OCI-LY7 (cell line): ENCODE data around the gene UBE2L6. TPM values are rescaled to one million over a fixed set of nuclear protein-coding genes. Genes with fewer than 3 reads are reported as not detected.

Experiments used
- Bru-seq: library from RNA; stranded (reverse); fragments of 400-500 nt; gene quantifications from one replicate; lab custom pipeline; 2021; lab: Mats Ljungman, UMichigan
- BruChase-seq, 2 experiments: library from RNA; stranded (reverse); fragments of 400-500 nt; gene quantifications; one replicate each; lab custom pipeline; 2021; lab: Mats Ljungman, UMichigan
- BruUV-seq: library from RNA; stranded (reverse); fragments of 400-500 nt; replicated peaks from 2 replicates; lab custom pipeline; 2021; lab: Mats Ljungman, UMichigan
- CTCF ChIA-PET: fragments of 300-600 bp; sonication (Branson Sonifier 250); formaldehyde crosslinking; loops from one replicate; lab custom pipeline; 2022; ENCODE audit warnings: antibody characterized with exemption; ENCODE audit not compliant: unreplicated experiment; lab: Charles Lee
- POLR2A ChIA-PET: fragments of 300-600 bp; sonication (Branson Sonifier 250); formaldehyde crosslinking; loops from one replicate; lab custom pipeline; 2022; ENCODE audit warnings: antibody characterized with exemption; lab: Charles Lee
- DNase-seq: peaks from one replicate; pipeline ENCODE4 v3.0.0-alpha.2; 2015; ENCODE audit warnings: low spot score
- H2AFZ ChIP-seq: fragments of 200-600 bp; sonication (generic), shearing (Covaris generic); 2 replicates; pipeline ENCODE4 v1.6.1; 2014; ENCODE audit warnings: mild to moderate bottlenecking, antibody characterized with exemption, low read length, moderate library complexity
- H3K27ac ChIP-seq: fragments of 200-600 bp; sonication (generic); 2 replicates; pipeline ENCODE4 v1.5.1; 2014; ENCODE audit warnings: mixed run types, low read depth, mild to moderate bottlenecking, moderate library complexity, low read length, inconsistent platforms; ENCODE audit not compliant: poor library complexity, severe bottlenecking
- H3K36me3 ChIP-seq: fragments of 200-600 bp; sonication (generic); 2 replicates; pipeline ENCODE4 v1.6.1; 2014; ENCODE audit warnings: mild to moderate bottlenecking, antibody characterized with exemption, low read length, moderate library complexity, mixed read lengths; ENCODE audit not compliant: insufficient read depth
- H3K4me1 ChIP-seq: fragments of 200-600 bp; sonication (generic); 2 replicates; pipeline ENCODE4 v1.5.1; 2014; ENCODE audit warnings: mild to moderate bottlenecking, low read length; ENCODE audit not compliant: insufficient read depth, poor library complexity, severe bottlenecking
- H3K4me2 ChIP-seq: fragments of 200-600 bp; sonication (generic); 2 replicates; pipeline ENCODE4 v1.6.1; 2014; ENCODE audit warnings: mild to moderate bottlenecking, low read length
- H3K4me3 ChIP-seq: fragments of 200-600 bp; sonication (generic); 2 replicates; pipeline ENCODE4 v1.5.1; 2014; ENCODE audit warnings: mild to moderate bottlenecking, low read depth, low read length; ENCODE audit not compliant: poor library complexity, severe bottlenecking
- H3K79me2 ChIP-seq: fragments of 200-600 bp; sonication (generic); 2 replicates; pipeline ENCODE4 v1.6.1; 2016; ENCODE audit warnings: low read depth, mild to moderate bottlenecking, low read length, moderate library complexity, mixed read lengths; ENCODE audit not compliant: insufficient read depth
- H3K9me2 ChIP-seq: fragments of 200-600 bp; sonication (generic); 2 replicates; pipeline ENCODE4 v1.6.1; 2016; ENCODE audit warnings: mild to moderate bottlenecking, low read length, mixed read lengths; ENCODE audit not compliant: insufficient read depth
- H3K9me3 ChIP-seq: fragments of 200-600 bp; sonication (generic); 2 replicates; pipeline ENCODE4 v1.6.1; 2014; ENCODE audit warnings: mild to moderate bottlenecking, mixed run types, low read length, mixed read lengths
- H4K20me1 ChIP-seq: fragments of 200-600 bp; sonication (generic); 2 replicates; pipeline ENCODE4 v1.6.1; 2014; ENCODE audit warnings: mild to moderate bottlenecking, antibody characterized with exemption, low read length, moderate library complexity, mixed read lengths; ENCODE audit not compliant: insufficient read depth
- CTCF ChIP-seq: fragments of 200-600 bp; sonication (generic); conservative IDR thresholded peaks from 2 replicates; pipeline ENCODE4 v1.5.1; 2014; ENCODE audit warnings: mild to moderate bottlenecking, antibody characterized with exemption, low read length, moderate library complexity, mixed read lengths
- EZH2phosphoT487 ChIP-seq: fragments of 200-600 bp; sonication (generic); IDR thresholded peaks from 2 replicates; pipeline ENCODE4 v1.6.1; 2018; ENCODE audit warnings: low read depth, borderline replicate concordance, mild to moderate bottlenecking, mixed run types, antibody characterized with exemption, low read length, moderate library complexity, mixed read lengths
- intact Hi-C: fragments of 100-400 bp; cut with micrococcal nuclease; formaldehyde crosslinking; loops from one replicate; pipeline ENCODE4 v1.10.0; 2022; ENCODE audit not compliant: unreplicated experiment
- long read RNA-seq: library from polyadenylated mRNA; stranded (forward); transcript quantifications from one replicate; pipeline ENCODE4 v2.0.0, GENCODE V29; 2022
- total RNA-seq, 2 experiments: library from RNA; depleted of rRNA in 1 of 2; stranded (reverse); fragments of >200 nt in 1 of 2; shearing (Covaris generic) in 1 of 2; gene quantifications; 2 replicates each; pipeline ENCODE4 v1.2.3, GENCODE V29; 2014 to 2022

Gene UBE2L6
- 64.7 and 68.9 TPM in 2 replicates for total RNA-seq (2014; rRNA removed; shearing (Covaris generic))
- total RNA-seq (2022) = 51.7 and 56.1 TPM in 2 replicates
- Bru-seq, nascent RNA = percentile 54 among the genes with signal in this experiment
- BruChase-seq, experiment 1, labeled RNA remaining after a 6-hour chase = percentile 57 among the genes with signal in this experiment
- percentile 50 among the genes with signal in this experiment for BruChase-seq, experiment 2, labeled RNA remaining after a 2-hour chase
- long read RNA-seq, transcript UBE2L6-201 (4 exons, 1,354 nt) = major isoform, 67 of 77 reads
- long read RNA-seq, transcript UBE2L6-202 (4 exons, 1,573 nt) = minor isoform, 6 of 77 reads
- long read RNA-seq, partial matches to known transcripts = 0 of 77 reads
- long read RNA-seq, other reads (novel, unspliced or antisense) = 3 of 77 reads

DNA sequence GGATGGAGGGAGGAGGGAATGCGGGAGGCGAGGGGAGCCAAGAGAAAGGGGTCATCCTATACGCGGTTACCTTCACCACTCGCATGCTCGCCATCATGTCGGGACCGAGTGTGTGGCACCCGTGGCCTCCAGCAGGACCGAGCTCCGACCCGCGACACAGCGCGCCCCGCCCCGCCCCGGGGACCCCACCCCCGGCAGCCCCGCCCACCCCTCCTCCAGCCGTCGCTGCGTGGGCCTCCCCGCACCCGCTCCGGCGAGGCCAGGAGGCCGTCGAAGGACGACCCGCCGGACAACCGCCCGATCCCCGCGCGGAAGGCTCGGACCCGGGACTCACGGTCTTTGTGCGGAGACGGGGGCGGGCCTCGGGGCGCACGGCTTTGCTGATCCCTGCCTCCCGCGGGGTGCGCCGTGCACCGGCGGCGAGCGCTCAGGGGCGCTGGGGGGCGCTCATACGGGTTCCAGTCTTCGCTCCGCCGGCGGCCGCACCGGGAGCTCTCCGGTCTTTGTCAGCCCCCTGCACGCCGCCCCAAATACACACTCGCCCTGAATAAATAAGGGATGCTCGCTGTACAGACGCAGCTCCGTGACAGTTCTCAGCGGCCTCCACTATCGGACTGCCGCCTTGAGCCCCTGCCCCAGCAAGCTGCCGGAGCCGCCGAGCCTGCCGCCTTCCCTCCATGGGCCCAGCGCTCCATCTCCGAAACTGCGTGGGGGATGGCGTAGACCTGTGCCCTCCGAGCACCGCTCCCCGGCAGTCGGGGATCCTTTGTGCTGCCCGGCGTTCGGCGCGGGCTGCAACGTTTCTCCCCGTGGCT, at the start of gene UBE2L6:
Gene UBE2L6 (minus strand): TSS at position 158 of the 815 bp plus-strand sequence. CDS start 61 bp downstream, at position 97.
- no peaks in the 10 kb centered on the region for H4K20me1 ChIP-seq
- TF ChIP-seq EZH2phosphoT487 (no peak), CTCF (peak; percentile 95; the same call in 1 of the 2 replicates)
- peak within 1 kb of the TSS; percentile 81 for H3K4me3 ChIP-seq
- ChIA-PET POLR2A (interaction anchor here (0.6 to 1.7 kb wide), 5 partner anchors 31 to 232 kb away, joined by 3 to 12 read pairs (median 3); partner anchors contain the start of gene SMTNL1), CTCF (interaction anchor here (0.5 to 2.2 kb wide), 10 partner anchors 10 to 233 kb away, joined by 3 to 19 read pairs (median 3); no protein-coding TSS in a partner anchor)
- H3K27ac ChIP-seq = peak within 1 kb of the TSS; percentile 79
- peaks cover 18% of the 10 kb centered on the region for H3K4me1 ChIP-seq
- H3K36me3 ChIP-seq = no peaks in the 10 kb centered on the region
- peaks cover 16% of the 10 kb centered on the region; the same call in 1 of the 2 replicates for H3K79me2 ChIP-seq
- no TSS peak for BruUV-seq
- peak; percentile 84 for DNase-seq
- H3K9me3 ChIP-seq = no peaks in the 10 kb centered on the region
- H3K9me2 ChIP-seq = no peaks in the 10 kb centered on the region
- peak within 1 kb of the TSS; percentile 96 for H3K4me2 ChIP-seq
- intact Hi-C loops = loop anchor here (1.0 to 5.0 kb wide), 5 partner anchors 37 to 955 kb away; partner anchors contain the start of gene TIMM10
- peak within 1 kb of the TSS; percentile 92 for H2AFZ ChIP-seq

GRCh38 chr11:57616595-57616994, 49.1 kb upstream of the UBE2L6 start:
- intact Hi-C loops = no loop called here
- no peak for TF ChIP-seq EZH2phosphoT487
- TF ChIP-seq CTCF = no peak

More at GRCh38 chr11:57616595-57616994, 49.1 kb upstream of the UBE2L6 start:
- Histone ChIP-seq H3K4me2 (no peak overlapping the region), H2AFZ (no peak overlapping the region), H3K36me3 (no peaks in the 10 kb centered on the region), H3K79me2 (no peaks in the 10 kb centered on the region), H3K9me2 (no peaks in the 10 kb centered on the region), H3K9me3 (peaks cover 17% of the 10 kb centered on the region), H4K20me1 (no peaks in the 10 kb centered on the region), H3K4me3 (no peak overlapping the region), H3K27ac (no peak overlapping the region), H3K4me1 (no peaks in the 10 kb centered on the region)
- ChIA-PET CTCF (no interaction called here), POLR2A (interaction anchor here (0.7 kb wide), 1 partner anchor 18 kb away, joined by 3 read pairs; no protein-coding TSS in a partner anchor)
- BruUV-seq = no TSS peak
- DNase-seq = no peak
